AG04450 (cell line): ENCODE measurements around the gene PI4KA. TPM values are rescaled to one million over a fixed set of nuclear protein-coding genes. Genes with fewer than 3 reads are reported as not detected.

Source experiments
- CTCF ChIA-PET: fragments of 300-600, 350-600 bp; formaldehyde crosslinking; extraction: SDS; loops from one replicate; lab custom pipeline; 2022; ENCODE audit warnings: antibody characterized with exemption, inconsistent platforms; lab: Charles Lee
- POLR2A ChIA-PET: fragments of 350-600 bp; formaldehyde crosslinking; extraction: SDS; loops from one replicate; lab custom pipeline; 2021; ENCODE audit warnings: antibody characterized with exemption, inconsistent platforms; lab: Yijun Ruan, JAX
- DNase-seq: peaks from one replicate; pipeline ENCODE4 v3.0.0-alpha.2; 2011; ENCODE audit warnings: low read depth, low spot score
- H3K27ac ChIP-seq: one replicate; pipeline ENCODE4 v1.5.1; 2012; ENCODE audit warnings: low read depth, low read length, control low read depth
- H3K27me3 ChIP-seq: one replicate; pipeline ENCODE4 v1.6.0; 2012; ENCODE audit warnings: low read length; ENCODE audit not compliant: control insufficient read depth, insufficient read depth
- H3K4me3 ChIP-seq: 2 replicates; pipeline ENCODE4 v1.5.1; 2011; ENCODE audit warnings: mild to moderate bottlenecking, low read depth, low read length, control low read depth
- H3K9me3 ChIP-seq: 2 replicates; pipeline ENCODE4 v1.5.1; 2012; ENCODE audit warnings: low read length; ENCODE audit not compliant: control insufficient read depth, insufficient read depth
- polyA plus RNA-seq: library from polyadenylated mRNA; depleted of rRNA; stranded (reverse); fragments of >200 nt; gene quantifications from 2 replicates; pipeline ENCODE4 v1.2.3, GENCODE V29; 2011
- TF ChIP-seq, protein P1 (sequence below): IDR thresholded peaks from 2 replicates; pipeline ENCODE4 v1.5.1; 2011; ENCODE audit warnings: low read depth, low read length, control low read depth, inconsistent platforms

PI4KA gene
- polyA plus RNA-seq, 1 experiment: 27.5 TPM

DNA sequence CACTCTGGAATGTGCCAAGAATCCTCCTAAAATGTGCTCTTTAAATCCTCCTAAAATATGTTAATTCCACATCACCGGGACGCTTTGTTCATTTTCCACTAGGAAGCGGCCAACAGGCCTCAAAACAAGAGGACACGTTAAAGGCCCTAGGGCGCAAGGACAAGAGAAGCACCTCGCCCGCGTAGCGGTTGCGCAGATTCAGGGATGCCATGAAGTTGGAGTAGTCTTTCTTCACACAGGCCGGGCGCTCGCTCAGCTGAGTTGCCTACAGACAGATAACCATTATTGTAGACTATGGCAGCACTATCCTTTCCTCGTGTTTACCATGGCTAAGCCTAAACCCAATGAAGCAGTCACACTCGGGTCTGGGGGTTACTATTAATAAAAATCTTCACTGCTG is 114.2 kb downstream of the PI4KA start:
- H3K4me3 ChIP-seq: no peak overlapping the region
- TF ChIP-seq, protein P1, sequence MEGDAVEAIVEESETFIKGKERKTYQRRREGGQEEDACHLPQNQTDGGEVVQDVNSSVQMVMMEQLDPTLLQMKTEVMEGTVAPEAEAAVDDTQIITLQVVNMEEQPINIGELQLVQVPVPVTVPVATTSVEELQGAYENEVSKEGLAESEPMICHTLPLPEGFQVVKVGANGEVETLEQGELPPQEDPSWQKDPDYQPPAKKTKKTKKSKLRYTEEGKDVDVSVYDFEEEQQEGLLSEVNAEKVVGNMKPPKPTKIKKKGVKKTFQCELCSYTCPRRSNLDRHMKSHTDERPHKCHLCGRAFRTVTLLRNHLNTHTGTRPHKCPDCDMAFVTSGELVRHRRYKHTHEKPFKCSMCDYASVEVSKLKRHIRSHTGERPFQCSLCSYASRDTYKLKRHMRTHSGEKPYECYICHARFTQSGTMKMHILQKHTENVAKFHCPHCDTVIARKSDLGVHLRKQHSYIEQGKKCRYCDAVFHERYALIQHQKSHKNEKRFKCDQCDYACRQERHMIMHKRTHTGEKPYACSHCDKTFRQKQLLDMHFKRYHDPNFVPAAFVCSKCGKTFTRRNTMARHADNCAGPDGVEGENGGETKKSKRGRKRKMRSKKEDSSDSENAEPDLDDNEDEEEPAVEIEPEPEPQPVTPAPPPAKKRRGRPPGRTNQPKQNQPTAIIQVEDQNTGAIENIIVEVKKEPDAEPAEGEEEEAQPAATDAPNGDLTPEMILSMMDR: no peak
- POLR2A ChIA-PET: no interaction called here
- H3K27ac ChIP-seq: no peak overlapping the region
- no peak for DNase-seq
- no peaks in the 10 kb centered on the region for H3K9me3 ChIP-seq
- CTCF ChIA-PET: no interaction called here
- no peaks in the 10 kb centered on the region for H3K27me3 ChIP-seq

DNA sequence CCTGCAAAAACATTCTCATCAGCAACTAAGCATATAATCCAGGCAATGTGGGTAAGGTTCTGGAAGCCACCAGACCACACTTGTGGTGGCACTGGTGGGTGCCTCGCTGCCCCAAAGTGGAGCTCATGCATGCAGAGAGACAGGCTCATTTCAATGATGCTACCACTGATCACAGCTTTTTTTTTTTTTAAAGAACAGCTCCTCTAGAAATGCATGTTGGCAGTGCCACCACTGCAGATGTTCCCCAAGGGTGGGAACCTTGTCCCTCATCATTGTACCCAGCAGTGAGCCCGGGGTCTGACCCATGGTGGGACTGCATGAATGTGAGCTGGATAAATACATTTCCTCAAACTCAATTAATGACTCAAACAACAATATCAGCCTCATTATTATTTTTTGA is 115.8 kb downstream of the PI4KA start:
- H3K27me3 ChIP-seq: no peaks in the 10 kb centered on the region
- POLR2A ChIA-PET: no interaction called here
- no peak for DNase-seq
- no peak overlapping the region for H3K4me3 ChIP-seq
- TF ChIP-seq, protein P1: no peak
- H3K9me3 ChIP-seq: no peaks in the 10 kb centered on the region
- no peak overlapping the region for H3K27ac ChIP-seq
- CTCF ChIA-PET: interaction anchor here (0.7 to 1.6 kb wide), 7 partner anchors 8 to 586 kb away, joined by 3 to 8 read pairs (median 5); no protein-coding TSS in a partner anchor

DNA sequence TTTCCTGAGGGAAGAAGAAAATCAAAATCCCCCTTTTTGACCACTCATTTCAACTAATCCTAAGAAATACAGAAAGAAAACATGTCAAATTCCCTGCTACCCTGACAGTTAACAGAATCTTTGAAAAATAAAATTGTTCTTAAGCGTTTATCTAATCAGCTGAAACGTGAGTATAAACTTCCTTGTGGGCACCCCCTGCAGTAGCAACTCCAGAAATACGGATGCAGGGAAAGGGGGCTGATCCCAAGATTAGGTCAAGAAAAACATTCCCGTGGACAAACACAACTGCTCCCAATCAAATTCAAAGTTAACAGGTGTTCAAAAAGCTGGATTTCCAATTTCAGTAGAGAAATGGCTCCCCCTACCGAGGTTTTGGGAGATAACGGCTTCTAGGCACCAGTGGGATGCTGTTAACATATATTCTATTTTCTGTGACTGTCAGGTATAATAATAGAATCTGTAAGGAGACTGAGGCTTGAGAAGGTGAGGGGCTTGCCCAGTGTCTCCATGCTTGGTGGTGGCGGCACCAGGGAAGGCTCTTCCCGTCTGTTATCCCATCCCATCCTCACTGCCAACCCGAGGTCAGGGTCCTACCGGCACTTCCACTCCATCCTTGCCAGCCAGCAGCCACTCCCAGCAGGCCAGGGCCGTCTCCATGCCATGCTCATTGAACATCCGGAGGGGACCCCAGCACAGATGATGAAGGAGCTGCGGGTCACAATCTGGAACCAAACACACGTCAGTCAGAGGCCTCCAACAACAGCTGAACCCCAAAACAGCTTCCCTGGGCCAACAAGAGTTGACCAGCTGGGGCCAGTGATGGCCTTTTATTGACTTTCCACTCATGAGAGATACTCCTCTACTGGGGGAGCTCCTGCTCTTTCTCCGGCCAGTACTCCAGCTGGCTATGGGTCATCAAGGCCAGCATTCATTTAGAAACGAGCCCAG is 116.7 kb downstream of the PI4KA start:
- Histone ChIP-seq H3K4me3 (no peak overlapping the region), H3K9me3 (no peaks in the 10 kb centered on the region), H3K27me3 (no peaks in the 10 kb centered on the region), H3K27ac (no peak overlapping the region)
- TF ChIP-seq, protein P1: peak; percentile 67
- DNase-seq: no peak
- ChIA-PET POLR2A (no interaction called here), CTCF (interaction anchor here (0.5 to 1.6 kb wide), 9 partner anchors 9 to 585 kb away, joined by 3 to 8 read pairs (median 4); no protein-coding TSS in a partner anchor)

DNA sequence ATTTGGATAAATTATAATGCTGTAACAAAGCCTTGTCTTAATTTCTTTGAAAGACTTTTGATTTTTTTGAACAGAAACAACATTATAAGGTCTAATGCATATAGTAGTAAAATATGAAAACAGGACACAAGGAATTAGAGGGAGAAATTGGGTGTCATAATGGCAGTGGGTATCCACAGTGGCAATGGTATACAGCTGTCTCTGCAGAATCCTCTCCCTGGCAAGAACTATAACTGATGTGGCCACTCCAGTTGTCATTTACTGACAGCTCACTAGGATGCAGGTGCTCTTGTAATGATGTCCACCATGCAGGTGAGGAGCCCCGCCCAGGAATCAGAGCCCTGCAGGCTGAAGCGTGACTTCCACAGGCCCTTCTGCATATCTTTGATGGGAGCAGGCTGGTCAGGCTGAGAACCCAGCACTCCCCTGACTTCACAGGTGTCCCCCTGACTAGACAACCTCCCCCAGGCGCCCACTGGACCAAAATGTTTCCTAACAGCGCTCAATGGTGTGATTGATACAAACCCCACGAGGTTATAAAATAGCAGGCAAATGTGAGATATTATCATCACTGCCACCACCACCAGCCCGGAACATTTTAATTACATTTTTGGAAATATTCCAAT is 117.5 kb downstream of the PI4KA start:
- H3K27me3 ChIP-seq: no peaks in the 10 kb centered on the region
- H3K27ac ChIP-seq: no peak overlapping the region
- CTCF ChIA-PET: interaction anchor here (0.5 to 1.6 kb wide), 8 partner anchors 9 to 311 kb away, joined by 3 to 8 read pairs (median 4); no protein-coding TSS in a partner anchor
- no peak for DNase-seq
- TF ChIP-seq, protein P1: no peak
- H3K4me3 ChIP-seq: no peak overlapping the region
- no peaks in the 10 kb centered on the region for H3K9me3 ChIP-seq
- POLR2A ChIA-PET: interaction anchor here (0.6 kb wide), 1 partner anchor 16 kb away, joined by 8 read pairs; no protein-coding TSS in a partner anchor
